Uterus (tissue), 2 donors: ENCODE measurements around the gene FOXC2.

Experiments
- CTCF ChIP-seq, 4 experiments: fragments of 200-600 bp in 2 of 4; fragments of 450-650 bp in 2 of 4; sonication (generic) in 2 of 4; IDR thresholded peaks; one replicate each; pipeline ENCODE4 v1.5.1; 2016 to 2019; ENCODE audit warnings: antibody characterized with exemption in 4 of 4, mild to moderate bottlenecking in 2 of 4, moderate library complexity in 1 of 4
- POLR2A ChIP-seq, 2 donors: fragments of 450-650 bp; IDR thresholded peaks; one replicate each; pipeline ENCODE4 v1.6.1; 2016; ENCODE audit warnings: antibody characterized with exemption in 2 of 2, mild to moderate bottlenecking in 1 of 2, moderate library complexity in 1 of 2

GRCh38 chr16:86591270-86591669, 24.6 kb downstream of the FOXC2 start:
- TF ChIP-seq CTCF (IDR thresholded peaks at IDR 0.05): no peak
- no peak for TF ChIP-seq POLR2A (IDR thresholded peaks at IDR 0.05)
